Urothelium cell line (cell line): Measurements from ENCODE around the gene MAP1B.

Experiments
- DNase-seq: peaks from one replicate; pipeline ENCODE4 v3.0.0; 2011; ENCODE audit warnings: low spot score, mixed read lengths
- FAIRE-seq: peaks from 2 replicates; lab custom pipeline; 2011; peaks lifted over from hg19 to GRCh38; lab: Jason Lieb, UNC

MAP1B gene

DNA sequence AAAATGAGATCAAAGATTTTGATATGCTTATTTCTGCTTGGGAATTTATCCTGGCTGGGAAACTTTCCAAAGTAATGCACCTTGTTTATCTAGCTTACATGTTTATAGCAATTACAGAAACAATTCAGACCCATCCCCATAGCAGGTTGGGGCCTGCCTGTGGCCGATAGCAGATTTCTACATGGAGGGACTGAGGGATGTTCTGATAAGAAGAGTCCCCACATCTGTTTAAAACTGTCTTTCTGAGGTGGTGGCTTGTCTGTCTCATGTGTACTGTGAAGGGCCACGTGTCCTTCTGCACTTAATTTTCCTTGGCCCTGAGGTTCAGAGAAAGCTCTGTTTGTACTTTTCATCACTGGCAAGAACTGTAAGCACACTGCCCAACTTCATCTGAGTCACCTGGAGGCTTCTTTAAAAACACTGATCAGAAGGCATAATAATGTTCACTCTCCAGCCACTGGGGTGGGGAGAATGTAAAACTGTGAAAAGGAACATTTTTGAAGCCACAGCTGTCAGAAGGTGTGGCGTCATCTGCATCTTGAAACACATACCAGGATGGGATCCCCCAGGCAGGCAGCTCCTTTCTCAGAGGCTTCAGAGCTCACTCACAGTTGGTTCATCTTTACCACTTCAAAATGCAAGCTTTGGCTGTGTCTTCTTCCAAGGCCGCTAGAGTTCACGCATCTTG, 80.3 kb downstream of the MAP1B start:
- FAIRE-seq, result no peak
- no peak for DNase-seq

DNA sequence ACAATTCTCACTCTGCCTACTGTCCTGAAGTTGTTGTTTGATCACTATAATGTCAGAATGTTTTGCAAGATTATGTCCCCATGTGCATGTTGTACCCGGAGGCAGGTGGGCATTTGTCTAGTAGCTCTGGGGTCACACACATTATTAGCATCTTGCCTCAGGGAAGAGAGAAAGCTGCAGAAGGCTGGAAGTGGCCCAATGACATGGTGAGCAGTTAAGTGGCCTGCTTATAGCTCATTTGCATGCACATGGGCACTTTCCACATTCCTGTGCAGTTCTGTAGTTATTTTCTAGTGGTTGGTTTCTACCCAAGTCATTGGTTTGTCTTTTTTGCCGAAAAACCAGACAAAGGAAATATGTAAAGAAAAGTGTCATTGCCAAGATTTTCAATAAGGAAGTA, 80.9 kb downstream of the MAP1B start:
- no peak for DNase-seq
- no peak for FAIRE-seq

DNA sequence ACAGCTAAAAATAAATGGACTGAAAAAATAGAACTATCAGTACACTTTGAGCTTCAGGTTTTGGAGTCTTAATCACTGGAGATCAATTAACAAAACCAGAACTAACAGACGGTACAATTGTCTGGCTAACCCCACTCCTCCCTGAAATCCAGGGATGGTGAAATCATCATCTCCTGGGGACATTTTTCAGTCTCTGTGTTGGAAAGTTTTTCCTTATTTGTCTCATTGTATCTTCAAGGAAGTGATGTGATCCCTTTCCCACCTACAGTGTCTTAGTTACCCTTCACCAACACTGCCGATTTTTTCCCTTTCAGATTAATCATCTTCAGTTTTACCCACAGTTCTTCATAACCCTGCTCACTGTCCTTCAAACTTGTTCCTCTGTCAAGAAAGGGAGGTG, 81.9 kb downstream of the MAP1B start:
- DNase-seq, result no peak
- no peak for FAIRE-seq

GRCh38 chr5:72191404-72191803, 84.1 kb downstream of the MAP1B start:
- no peak for DNase-seq
- no peak for FAIRE-seq

DNA sequence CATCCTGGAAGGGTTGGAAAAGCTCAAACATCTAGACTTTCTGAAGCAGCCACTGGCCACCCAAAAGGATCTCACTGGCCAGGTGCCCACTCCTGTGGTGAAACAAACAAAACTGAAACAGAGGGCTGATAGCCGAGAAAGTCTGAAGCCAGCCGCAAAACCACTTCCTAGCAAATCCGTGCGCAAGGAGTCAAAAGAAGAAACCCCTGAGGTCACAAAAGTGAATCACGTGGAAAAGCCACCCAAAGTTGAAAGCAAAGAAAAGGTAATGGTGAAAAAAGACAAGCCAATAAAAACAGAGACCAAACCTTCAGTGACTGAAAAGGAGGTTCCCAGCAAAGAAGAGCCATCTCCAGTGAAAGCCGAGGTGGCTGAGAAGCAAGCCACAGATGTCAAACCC, 87.6 kb downstream of the MAP1B start:
- DNase-seq (no peak), FAIRE-seq (no peak)

DNA sequence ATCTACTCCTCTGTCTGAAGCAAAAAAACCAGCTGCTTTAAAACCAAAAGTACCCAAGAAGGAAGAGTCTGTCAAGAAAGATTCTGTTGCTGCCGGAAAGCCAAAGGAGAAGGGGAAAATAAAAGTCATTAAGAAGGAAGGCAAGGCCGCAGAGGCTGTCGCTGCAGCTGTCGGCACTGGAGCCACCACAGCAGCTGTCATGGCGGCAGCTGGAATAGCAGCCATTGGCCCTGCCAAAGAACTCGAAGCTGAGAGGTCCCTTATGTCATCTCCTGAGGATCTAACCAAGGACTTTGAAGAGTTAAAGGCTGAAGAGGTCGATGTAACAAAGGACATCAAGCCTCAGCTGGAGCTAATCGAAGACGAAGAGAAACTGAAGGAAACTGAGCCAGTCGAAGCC, 88.3 kb downstream of the MAP1B start:
- DNase-seq (no peak), FAIRE-seq (no peak)

DNA sequence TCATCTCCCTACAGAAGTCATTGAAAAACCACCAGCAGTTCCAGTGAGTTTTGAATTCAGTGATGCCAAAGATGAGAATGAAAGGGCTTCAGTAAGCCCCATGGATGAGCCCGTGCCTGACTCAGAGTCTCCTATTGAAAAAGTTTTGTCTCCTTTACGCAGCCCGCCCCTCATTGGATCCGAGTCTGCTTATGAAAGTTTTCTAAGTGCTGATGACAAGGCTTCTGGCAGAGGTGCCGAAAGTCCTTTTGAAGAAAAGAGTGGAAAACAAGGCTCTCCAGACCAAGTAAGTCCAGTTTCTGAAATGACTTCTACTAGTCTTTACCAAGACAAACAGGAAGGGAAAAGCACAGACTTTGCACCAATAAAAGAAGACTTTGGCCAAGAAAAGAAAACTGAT, 90.1 kb downstream of the MAP1B start:
- no peak for DNase-seq
- FAIRE-seq, result no peak

GRCh38 chr5:72199681-72200080, 92.4 kb downstream of the MAP1B start:
- no peak for DNase-seq
- no peak for FAIRE-seq

GRCh38 chr5:72202331-72202825, 95.1 kb downstream of the MAP1B start:
- no peak for DNase-seq
- no peak for FAIRE-seq

DNA sequence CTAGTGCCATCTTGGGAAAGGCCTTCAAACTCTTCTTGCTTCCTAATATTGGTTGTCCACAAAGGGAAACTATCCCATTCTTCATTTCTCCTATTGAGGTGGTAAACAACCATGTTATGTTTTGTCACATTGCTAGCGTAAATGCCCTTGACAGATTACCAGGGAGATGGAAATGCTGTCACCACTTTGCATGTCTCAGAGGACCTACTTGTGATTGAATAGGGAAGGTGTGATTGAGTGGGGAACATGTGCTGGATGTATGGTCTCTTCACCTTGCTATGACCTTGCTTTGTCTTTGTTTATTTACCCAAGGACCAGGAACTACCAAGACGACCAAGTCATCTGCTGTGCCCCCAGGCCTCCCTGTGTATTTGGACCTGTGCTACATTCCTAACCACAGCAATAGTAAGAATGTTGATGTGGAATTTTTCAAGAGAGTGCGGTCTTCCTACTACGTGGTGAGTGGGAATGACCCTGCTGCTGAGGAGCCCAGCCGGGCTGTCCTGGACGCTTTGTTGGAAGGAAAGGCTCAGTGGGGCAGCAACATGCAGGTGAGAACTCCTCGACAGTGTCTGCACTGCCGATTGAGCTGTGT, 96.1 kb downstream of the MAP1B start:
- DNase-seq, result no peak
- no peak for FAIRE-seq

GRCh38 chr5:72204946-72205345, 97.7 kb downstream of the MAP1B start:
- FAIRE-seq (no peak), DNase-seq (no peak)

DNA sequence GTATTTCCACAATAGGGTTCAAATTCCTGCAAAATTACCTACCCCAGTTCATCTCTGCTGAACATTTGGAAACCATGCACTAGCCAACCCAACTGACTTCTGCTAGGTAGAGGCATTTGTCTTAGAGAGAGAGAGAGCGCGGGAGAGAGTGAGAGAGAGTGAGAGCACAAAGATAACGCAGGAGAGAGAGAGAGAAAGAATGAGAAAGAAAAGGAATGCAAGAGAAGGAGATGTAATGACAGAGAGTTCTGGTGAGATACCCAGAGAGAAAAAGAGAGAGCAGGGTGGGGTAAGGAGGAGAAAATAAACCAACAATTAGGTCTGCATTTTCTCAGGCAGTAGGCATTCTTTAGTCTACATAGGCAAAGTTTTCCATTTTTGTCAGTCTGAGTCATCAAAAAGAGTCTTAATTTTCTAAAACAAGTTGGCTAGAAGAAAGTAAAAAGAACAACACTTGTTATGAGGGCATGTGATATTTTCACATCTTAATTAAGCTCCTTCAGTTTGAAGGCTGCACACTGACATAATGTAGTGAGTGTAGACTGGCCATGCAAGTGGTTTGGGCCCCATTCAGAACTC, 98.2 kb downstream of the MAP1B start:
- FAIRE-seq (no peak), DNase-seq (no peak)

DNA sequence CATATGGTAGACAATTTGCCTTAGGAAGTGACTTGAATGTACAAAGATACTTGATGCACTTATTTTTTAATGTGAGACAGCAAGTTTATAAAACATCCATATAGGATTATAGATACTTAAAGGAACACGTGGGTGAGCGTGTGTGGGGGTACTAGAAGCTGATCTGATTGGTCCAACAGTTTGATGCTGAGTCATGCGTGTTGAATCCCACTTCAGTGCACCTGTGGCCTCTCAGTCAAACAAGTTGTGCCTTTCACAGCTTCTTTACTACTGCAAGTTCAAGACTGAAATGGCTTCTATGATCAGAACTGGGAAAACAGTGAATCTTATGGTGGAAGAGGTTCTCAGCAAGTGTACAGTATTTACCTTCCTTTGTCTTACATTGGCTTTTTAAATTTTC, 98.9 kb downstream of the MAP1B start:
- DNase-seq, result no peak

DNA sequence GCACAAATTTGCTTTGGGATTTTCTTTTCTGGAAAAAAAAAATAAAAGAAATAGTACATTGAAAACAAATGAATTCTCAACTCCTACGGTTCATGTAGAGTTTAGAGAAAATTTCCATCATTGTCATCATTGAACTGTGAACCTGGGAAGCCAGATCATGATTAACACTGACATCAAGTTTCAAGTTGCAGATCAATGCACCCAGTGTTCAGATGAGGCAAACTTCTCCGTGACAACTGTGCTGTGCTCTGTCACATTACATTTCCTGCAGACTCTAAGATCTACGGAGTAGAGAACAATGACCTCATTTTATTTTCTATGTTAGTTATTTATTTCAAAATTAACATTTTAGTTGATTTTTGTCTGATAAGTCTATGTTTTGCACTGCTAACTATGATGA, 99.7 kb downstream of the MAP1B start:
- FAIRE-seq (no peak), DNase-seq (no peak)

More for the DNA sequence above, 98.9 kb downstream of the MAP1B start:
- no peak for FAIRE-seq

GRCh38 chr5:72208324-72208926, 101.2 kb downstream of the MAP1B start:
- no peak for DNase-seq

GRCh38 chr5:72209147-72210115, 102.2 kb downstream of the MAP1B start:
- DNase-seq (no peak), FAIRE-seq (no peak)

More at GRCh38 chr5:72208324-72208926, 101.2 kb downstream of the MAP1B start:
- FAIRE-seq, result no peak

DNA sequence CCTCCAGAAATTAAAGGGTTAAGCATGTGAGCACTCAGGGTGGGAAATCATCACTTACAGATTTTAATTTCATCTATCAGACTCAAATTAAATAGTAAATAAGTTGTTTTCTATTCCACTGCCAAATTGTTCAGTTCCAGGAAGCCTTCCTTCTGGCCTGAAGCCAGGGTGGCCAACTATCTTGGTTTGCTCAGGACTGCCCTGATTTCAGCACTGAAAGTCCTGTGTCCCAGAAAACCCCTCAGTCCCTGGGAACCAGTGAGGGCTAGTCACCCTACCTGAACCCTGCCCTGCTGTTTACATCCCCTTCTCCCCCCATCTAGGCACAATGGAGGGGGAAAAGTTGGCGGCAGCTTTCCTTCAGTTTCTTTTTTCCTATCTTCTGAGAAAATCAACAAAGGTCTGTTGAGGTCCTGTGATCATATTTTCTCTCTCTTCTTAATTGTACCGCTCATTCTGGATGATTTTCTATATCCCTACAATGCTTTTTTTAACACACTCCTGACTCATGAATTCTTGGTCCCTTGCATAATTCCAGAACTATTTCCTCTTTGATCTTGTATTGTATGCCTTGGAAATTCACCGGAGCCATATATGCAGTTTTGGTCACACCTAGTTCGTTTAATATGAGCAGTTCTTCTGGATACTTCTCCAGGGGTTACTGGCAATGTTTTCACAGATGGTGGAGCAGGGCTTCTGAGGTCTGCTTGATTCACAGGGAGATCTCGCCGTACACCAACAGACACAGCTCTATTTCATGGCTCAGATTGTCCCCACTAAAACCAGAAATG, 103.8 kb downstream of the MAP1B start:
- FAIRE-seq (no peak), DNase-seq (peak; percentile 40)

DNA sequence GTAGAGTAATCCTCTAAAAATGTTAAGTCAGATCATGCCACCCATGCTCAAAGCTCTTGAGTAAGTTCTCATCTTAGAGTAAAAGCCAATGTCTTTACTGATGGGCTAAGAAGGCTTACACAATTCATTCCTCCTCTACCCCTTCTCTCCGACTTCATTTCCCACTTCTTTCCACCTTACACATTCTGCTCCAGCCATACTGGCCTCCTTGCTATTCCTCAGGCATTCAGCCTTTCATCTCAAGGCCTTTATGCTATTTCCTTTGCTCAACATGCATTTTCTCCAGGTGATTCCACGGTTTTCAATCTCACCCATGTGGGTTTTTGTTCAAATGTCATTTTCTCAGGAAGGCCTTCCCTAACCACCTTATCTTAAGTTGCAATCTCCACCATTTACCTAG, 104.9 kb downstream of the MAP1B start:
- DNase-seq, result no peak
- no peak for FAIRE-seq

GRCh38 chr5:72213482-72213881, 106.2 kb downstream of the MAP1B start:
- FAIRE-seq (no peak), DNase-seq (no peak)

- no peak for DNase-seq
- FAIRE-seq, result no peak
These were observed 106.9 kb downstream of the MAP1B start for GRCh38 chr5:72214168-72214567.
